H9 (cell line): Measurements from ENCODE around the gene FPR2. TPM values are rescaled to one million over a fixed set of nuclear protein-coding genes. Genes with fewer than 3 reads are reported as not detected.
A peak's percentile ranks its signal among the peaks of the same experiment; 100 is the strongest.

Experiments
- DNase-seq: peaks from one replicate; pipeline ENCODE4 v3.0.0-alpha.2; 2017
- H2AFZ ChIP-seq: one replicate; pipeline ENCODE4 v1.6.1; 2013; ENCODE audit warnings: mild to moderate bottlenecking, low read length, control low read depth, moderate library complexity
- H2AK5ac ChIP-seq: 2 replicates; pipeline ENCODE4 v1.6.1; 2013; ENCODE audit warnings: low read length, control low read depth, mixed read lengths; ENCODE audit not compliant: insufficient read length
- H2BK120ac ChIP-seq: one replicate; pipeline ENCODE4 v1.6.1; 2013; ENCODE audit warnings: low read depth, mild to moderate bottlenecking, low read length, control low read depth, inconsistent platforms; ENCODE audit not compliant: poor library complexity, severe bottlenecking
- H2BK12ac ChIP-seq: 2 replicates; pipeline ENCODE4 v1.6.1; 2013; ENCODE audit warnings: low read length, control low read depth, mixed read lengths, low read depth; ENCODE audit not compliant: insufficient read length
- H2BK15ac ChIP-seq: 2 replicates; pipeline ENCODE4 v1.6.1; 2013; ENCODE audit warnings: low read depth, low read length, control low read depth
- H2BK20ac ChIP-seq: one replicate; pipeline ENCODE4 v1.6.1; 2013; ENCODE audit warnings: low read depth, mild to moderate bottlenecking, low read length, control low read depth, inconsistent platforms; ENCODE audit not compliant: poor library complexity, severe bottlenecking
- H2BK5ac ChIP-seq: 2 replicates; pipeline ENCODE4 v1.6.1; 2013; ENCODE audit warnings: low read length, control low read depth, mixed read lengths; ENCODE audit not compliant: insufficient read length
- H3K14ac ChIP-seq: 2 replicates; pipeline ENCODE4 v1.6.1; 2013; ENCODE audit warnings: low read length, control low read depth; ENCODE audit not compliant: insufficient read depth
- H3K18ac ChIP-seq: 2 replicates; pipeline ENCODE4 v1.6.1; 2013; ENCODE audit warnings: low read depth, mild to moderate bottlenecking, mixed read lengths, low read length, control low read depth; ENCODE audit not compliant: insufficient read length
- H3K23ac ChIP-seq: 2 replicates; pipeline ENCODE4 v1.6.1; 2013; ENCODE audit warnings: low read length, control low read depth, mixed read lengths, low read depth; ENCODE audit not compliant: insufficient read length
- H3K23me2 ChIP-seq: 2 replicates; pipeline ENCODE4 v1.6.1; 2013; ENCODE audit warnings: low read depth, mild to moderate bottlenecking, mixed read lengths, low read length, control low read depth; ENCODE audit not compliant: insufficient read length, poor library complexity, severe bottlenecking
- H3K27ac ChIP-seq: 2 replicates; pipeline ENCODE4 v1.5.1; 2013; ENCODE audit warnings: low read length, control low read depth, mixed read lengths, low read depth; ENCODE audit not compliant: insufficient read length
- H3K27me3 ChIP-seq: 2 replicates; pipeline ENCODE4 v1.6.1; 2013; ENCODE audit warnings: low read length, control low read depth, inconsistent platforms; ENCODE audit not compliant: insufficient read depth
- H3K4ac ChIP-seq: 2 replicates; pipeline ENCODE4 v1.6.1; 2013; ENCODE audit warnings: low read depth, mild to moderate bottlenecking, control low read depth, inconsistent platforms, low read length, moderate library complexity
- H3K4me1 ChIP-seq: 2 replicates; pipeline ENCODE4 v1.6.1; 2013; ENCODE audit warnings: low read length, control low read depth, inconsistent platforms; ENCODE audit not compliant: insufficient read depth
- H3K4me2 ChIP-seq: 2 replicates; pipeline ENCODE4 v1.6.1; 2013; ENCODE audit warnings: low read length, control low read depth, mixed read lengths; ENCODE audit not compliant: insufficient read length, insufficient read depth
- H3K56ac ChIP-seq: 2 replicates; pipeline ENCODE4 v1.6.1; 2013; ENCODE audit warnings: low read depth, mild to moderate bottlenecking, mixed read lengths, low read length, control low read depth; ENCODE audit not compliant: insufficient read length
- H3K79me1 ChIP-seq: 2 replicates; pipeline ENCODE4 v1.6.1; 2013; ENCODE audit warnings: low read depth, mild to moderate bottlenecking, moderate library complexity, low read length, control low read depth, inconsistent platforms; ENCODE audit not compliant: insufficient read depth, poor library complexity, severe bottlenecking
- H3K79me2 ChIP-seq: 2 replicates; pipeline ENCODE4 v1.6.1; 2013; ENCODE audit warnings: low read length, control low read depth, inconsistent platforms; ENCODE audit not compliant: insufficient read depth
- H3K9ac ChIP-seq: 2 replicates; pipeline ENCODE4 v1.6.1; 2013; ENCODE audit warnings: low read length, control low read depth, mixed read lengths; ENCODE audit not compliant: insufficient read length; ENCODE audit errors: extremely low read depth
- H3K9me3 ChIP-seq: one replicate; pipeline ENCODE4 v1.6.1; 2013; ENCODE audit warnings: low read depth, low read length, inconsistent platforms; ENCODE audit not compliant: control insufficient read depth
- H3T11ph ChIP-seq: one replicate; pipeline ENCODE4 v1.6.1; 2013; ENCODE audit warnings: mild to moderate bottlenecking, low read length, control low read depth, inconsistent platforms
- H4K20me1 ChIP-seq: one replicate; pipeline ENCODE4 v1.6.1; 2013; ENCODE audit not compliant: control insufficient read depth, insufficient read length, insufficient read depth
- H4K5ac ChIP-seq: 2 replicates; pipeline ENCODE4 v1.6.1; 2013; ENCODE audit warnings: low read depth, mild to moderate bottlenecking, mixed read lengths, low read length, control low read depth; ENCODE audit not compliant: insufficient read length
- H4K8ac ChIP-seq: replicated peaks from 2 replicates; pipeline ENCODE4 v1.6.1; 2013; ENCODE audit warnings: low read length, control low read depth, mixed read lengths, low read depth; ENCODE audit not compliant: insufficient read length
- H4K91ac ChIP-seq: 2 replicates; pipeline ENCODE4 v1.6.1; 2013; ENCODE audit warnings: low read depth, mild to moderate bottlenecking, moderate library complexity, mixed read lengths, low read length, control low read depth; ENCODE audit not compliant: insufficient read length
- H3K27ac Mint-ChIP-seq, 3 experiments: 2 replicates in 2 of 3; 3 replicates in 1 of 3; pipeline ENCODE4 v1.8.0; 2020 to 2021; ENCODE audit warnings: mixed read lengths in 3 of 3, mild to moderate bottlenecking in 1 of 3, moderate library complexity in 1 of 3
- H3K27me3 Mint-ChIP-seq: 2 replicates; pipeline ENCODE4 v1.8.0; 2021; ENCODE audit warnings: low read depth, mild to moderate bottlenecking, moderate library complexity, mixed read lengths
- H3K36me3 Mint-ChIP-seq, 3 experiments: 2 replicates in 2 of 3; 3 replicates in 1 of 3; pipeline ENCODE4 v1.8.0; 2020 to 2021; ENCODE audit warnings: low read depth in 3 of 3, mixed read lengths in 3 of 3; ENCODE audit not compliant: insufficient read depth in 1 of 3
- H3K4me1 Mint-ChIP-seq, 2 experiments: 2 replicates each; pipeline ENCODE4 v1.8.0; 2020; ENCODE audit warnings: mixed read lengths in 2 of 2
- H3K4me3 Mint-ChIP-seq, 2 experiments: 2 replicates in 1 of 2; 3 replicates in 1 of 2; pipeline ENCODE4 v1.8.0; 2020 to 2021; ENCODE audit warnings: mild to moderate bottlenecking in 2 of 2, mixed read lengths in 2 of 2, moderate library complexity in 1 of 2
- H3K9me3 Mint-ChIP-seq, 2 experiments: 2 replicates in 1 of 2; 3 replicates in 1 of 2; pipeline ENCODE4 v1.8.0; 2020; ENCODE audit warnings: mild to moderate bottlenecking in 2 of 2, mixed read lengths in 2 of 2, moderate library complexity in 1 of 2
- CTCF ChIP-seq: fragments of 200-600 bp; sonication (generic); conservative IDR thresholded peaks from 3 replicates; pipeline ENCODE4 v1.8.0; 2021; ENCODE audit warnings: antibody characterized with exemption, mild to moderate bottlenecking
- WGBS: extraction: QIAGEN DNeasy Blood & Tissue Kit; methylation state at CpG from one replicate; pipeline ENCODE4 v1.1.7; 2013; ENCODE audit warnings: missing lambda C conversion rate, low lambda C conversion rate, mixed read lengths; ENCODE audit not compliant: insufficient read length; ENCODE audit errors: extremely low coverage; 5-methylcytosine and 5-hydroxymethylcytosine counted together
- total RNA-seq: library from RNA; stranded (reverse); gene quantifications from 2 replicates; pipeline ENCODE4 v1.2.1, GENCODE V29; 2021

Gene FPR2
- total RNA-seq, 1 experiment from 2014 or later = not detected

GRCh38 chr19:51733742-51734522, 27.0 kb upstream of the FPR2 start:
- Histone ChIP-seq H3K27ac (no peak overlapping the region), H2AK5ac (no peak overlapping the region), H3K18ac (no peak overlapping the region), H2AFZ (no peak overlapping the region), H3K23ac (no peak overlapping the region), H2BK15ac (no peak overlapping the region), H4K20me1 (no peaks in the 10 kb centered on the region), H2BK120ac (no peak overlapping the region), H2BK20ac (no peak overlapping the region), H3K27me3 (no peaks in the 10 kb centered on the region), H3K9ac (no peak overlapping the region), H4K8ac (no peak overlapping the region), H2BK12ac (no peak overlapping the region), H3K56ac (no peak overlapping the region), H3K79me1 (no peaks in the 10 kb centered on the region), H3T11ph (no peak overlapping the region), H2BK5ac (no peak overlapping the region), H3K79me2 (no peaks in the 10 kb centered on the region), H3K4me1 (no peaks in the 10 kb centered on the region), H3K14ac (peak overlapping the region; percentile 5; the same call in 1 of the 2 replicates), H3K23me2 (no peaks in the 10 kb centered on the region), H3K4ac (no peak overlapping the region), H3K9me3 (no peaks in the 10 kb centered on the region), H3K4me2 (no peak overlapping the region), H4K5ac (no peak overlapping the region), H4K91ac (no peak overlapping the region)
- Mint-ChIP-seq H3K4me1 (peaks cover 0 to 12% of the 10 kb centered on the region in 2 experiments; a peak in 2 of 4 replicates), H3K27me3 (peaks cover 8% of the 10 kb centered on the region), H3K27ac (no peak overlapping the region), H3K36me3 (peaks cover 0 to 2% (median 0%) of the 10 kb centered on the region in 3 experiments; a peak in 3 of 7 replicates), H3K4me3 (no peak overlapping the region; a peak in 1 of 5 replicates), H3K9me3 (peaks cover 19 to 85% of the 10 kb centered on the region in 2 experiments)
- TF ChIP-seq CTCF = no peak
- DNase-seq = no peak
- WGBS = no CpG with 5 or more reads among the region's 7 CpGs
